Endodermal cell (in vitro differentiated cells): ENCODE results near the gene ARHGAP8. TPM values are rescaled to one million over a fixed set of nuclear protein-coding genes. Genes with fewer than 3 reads are reported as not detected.

Source experiments
- DNase-seq: peaks from one replicate; pipeline ENCODE4 v3.0.0-alpha.2; 2017
- H3K27ac ChIP-seq: 2 replicates; pipeline ENCODE4 v1.5.1; 2013; ENCODE audit warnings: mild to moderate bottlenecking, low read depth, low read length, moderate library complexity
- H3K27me3 ChIP-seq: 2 replicates; pipeline ENCODE4 v1.6.1; 2013; ENCODE audit warnings: mild to moderate bottlenecking, low read length, moderate library complexity; ENCODE audit not compliant: insufficient read depth, control insufficient read depth, poor library complexity, severe bottlenecking
- H3K36me3 ChIP-seq: 2 replicates; pipeline ENCODE4 v1.7.0; 2013; ENCODE audit warnings: mild to moderate bottlenecking, low read length, moderate library complexity; ENCODE audit not compliant: control insufficient read depth, insufficient read depth
- H3K4me1 ChIP-seq: one replicate; pipeline ENCODE4 v1.7.0; 2013; ENCODE audit warnings: low read length; ENCODE audit not compliant: control insufficient read depth, insufficient read depth
- H3K4me3 ChIP-seq: 2 replicates; pipeline ENCODE4 v1.5.1; 2013; ENCODE audit warnings: mild to moderate bottlenecking, low read length, moderate library complexity
- H3K9ac ChIP-seq: 2 replicates; pipeline ENCODE4 v1.6.1; 2013; ENCODE audit warnings: mild to moderate bottlenecking, low read length, moderate library complexity; ENCODE audit not compliant: poor library complexity, severe bottlenecking; ENCODE audit errors: extremely low read depth
- H3K9me3 ChIP-seq: 2 replicates; pipeline ENCODE4 v1.6.1; 2013; ENCODE audit warnings: mild to moderate bottlenecking, low read length, moderate library complexity; ENCODE audit not compliant: control insufficient read depth
- H3K27ac Mint-ChIP-seq: 2 replicates; pipeline ENCODE4 v1.8.0; 2020; ENCODE audit warnings: mixed read lengths
- H3K27me3 Mint-ChIP-seq: 2 replicates; pipeline ENCODE4 v1.8.0; 2021; ENCODE audit warnings: mild to moderate bottlenecking, mixed read lengths; ENCODE audit not compliant: insufficient read depth
- H3K36me3 Mint-ChIP-seq: 2 replicates; pipeline ENCODE4 v1.8.0; 2020; ENCODE audit warnings: low read depth, mixed read lengths
- H3K4me1 Mint-ChIP-seq: 2 replicates; pipeline ENCODE4 v1.8.0; 2020; ENCODE audit warnings: mixed read lengths
- H3K4me3 Mint-ChIP-seq: 2 replicates; pipeline ENCODE4 v1.8.0; 2020; ENCODE audit warnings: mild to moderate bottlenecking, moderate library complexity, mixed read lengths
- H3K9me3 Mint-ChIP-seq: 2 replicates; pipeline ENCODE4 v1.8.0; 2020; ENCODE audit warnings: mild to moderate bottlenecking, mixed read lengths
- WGBS, 2 experiments: methylation state at CpG; one replicate each; pipeline versions ENCODE4 v1.1.5 to v1.1.7; 2013; ENCODE audit warnings: missing lambda C conversion rate in 2 of 2, mixed read lengths in 1 of 2; ENCODE audit not compliant: insufficient coverage in 1 of 2, insufficient read length in 1 of 2; 5-methylcytosine and 5-hydroxymethylcytosine counted together
- total RNA-seq, 2 donors: library from RNA; stranded (reverse); fragmentation: NEBNext Ultra II Directional in 1 of 2; extraction: Animal tissue kit (Norgen Biotek cat#: 25700) in 1 of 2; gene quantifications; 2 replicates in 1 of 2; 3 replicates in 1 of 2; pipeline ENCODE4 v1.2.1, GENCODE V29; 2021
- TF ChIP-seq, protein P1 (sequence below): fragments of 200-600 bp; sonication (generic); conservative IDR thresholded peaks from 2 replicates; pipeline ENCODE4 v1.5.0; 2021; ENCODE audit warnings: antibody characterized with exemption, mild to moderate bottlenecking

Gene ARHGAP8
- total RNA-seq, 2 donors from 2014 or later = 45.2 to 51.3 TPM

DNA sequence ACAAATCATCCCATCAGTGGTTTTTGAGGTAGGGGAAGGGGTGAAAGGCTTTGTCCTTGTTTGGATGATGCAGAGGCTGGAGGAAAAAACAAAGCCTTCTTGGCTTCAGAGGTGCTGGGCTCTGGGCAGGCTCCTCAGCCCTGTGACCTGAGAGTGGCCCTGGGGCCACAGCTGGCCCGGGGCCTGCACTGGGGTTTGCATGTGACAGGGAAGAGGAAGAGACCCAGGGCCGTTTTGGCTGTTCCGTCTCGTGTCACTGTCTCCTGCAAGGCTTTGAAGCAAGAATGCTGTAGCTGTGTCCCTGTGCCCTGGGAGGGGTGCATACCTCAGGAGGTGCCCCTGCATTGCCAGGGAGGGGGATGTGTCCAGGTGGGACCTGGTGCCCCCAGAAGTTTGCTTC lies 12.6 kb downstream of the ARHGAP8 start:
- H3K36me3 ChIP-seq = no peaks in the 10 kb centered on the region
- Mint-ChIP-seq H3K27me3 (no peaks in the 10 kb centered on the region), H3K4me1 (no peaks in the 10 kb centered on the region), H3K27ac (no peak overlapping the region), H3K4me3 (no peak overlapping the region), H3K36me3 (peaks cover 36% of the 10 kb centered on the region), H3K9me3 (peaks cover 16% of the 10 kb centered on the region)
- no peaks in the 10 kb centered on the region for H3K27me3 ChIP-seq
- TF ChIP-seq, protein P1, sequence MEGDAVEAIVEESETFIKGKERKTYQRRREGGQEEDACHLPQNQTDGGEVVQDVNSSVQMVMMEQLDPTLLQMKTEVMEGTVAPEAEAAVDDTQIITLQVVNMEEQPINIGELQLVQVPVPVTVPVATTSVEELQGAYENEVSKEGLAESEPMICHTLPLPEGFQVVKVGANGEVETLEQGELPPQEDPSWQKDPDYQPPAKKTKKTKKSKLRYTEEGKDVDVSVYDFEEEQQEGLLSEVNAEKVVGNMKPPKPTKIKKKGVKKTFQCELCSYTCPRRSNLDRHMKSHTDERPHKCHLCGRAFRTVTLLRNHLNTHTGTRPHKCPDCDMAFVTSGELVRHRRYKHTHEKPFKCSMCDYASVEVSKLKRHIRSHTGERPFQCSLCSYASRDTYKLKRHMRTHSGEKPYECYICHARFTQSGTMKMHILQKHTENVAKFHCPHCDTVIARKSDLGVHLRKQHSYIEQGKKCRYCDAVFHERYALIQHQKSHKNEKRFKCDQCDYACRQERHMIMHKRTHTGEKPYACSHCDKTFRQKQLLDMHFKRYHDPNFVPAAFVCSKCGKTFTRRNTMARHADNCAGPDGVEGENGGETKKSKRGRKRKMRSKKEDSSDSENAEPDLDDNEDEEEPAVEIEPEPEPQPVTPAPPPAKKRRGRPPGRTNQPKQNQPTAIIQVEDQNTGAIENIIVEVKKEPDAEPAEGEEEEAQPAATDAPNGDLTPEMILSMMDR = no peak
- no peaks in the 10 kb centered on the region for H3K4me1 ChIP-seq
- DNase-seq = no peak
- no peak overlapping the region for H3K27ac ChIP-seq
- WGBS, 2 experiments = 91% methylated on average over 4 of the region's 4 CpGs; no CpG with 5 or more reads in 1 of the 2 experiments
- H3K9ac ChIP-seq = no peak overlapping the region
- H3K9me3 ChIP-seq = no peaks in the 10 kb centered on the region
- no peak overlapping the region for H3K4me3 ChIP-seq

DNA sequence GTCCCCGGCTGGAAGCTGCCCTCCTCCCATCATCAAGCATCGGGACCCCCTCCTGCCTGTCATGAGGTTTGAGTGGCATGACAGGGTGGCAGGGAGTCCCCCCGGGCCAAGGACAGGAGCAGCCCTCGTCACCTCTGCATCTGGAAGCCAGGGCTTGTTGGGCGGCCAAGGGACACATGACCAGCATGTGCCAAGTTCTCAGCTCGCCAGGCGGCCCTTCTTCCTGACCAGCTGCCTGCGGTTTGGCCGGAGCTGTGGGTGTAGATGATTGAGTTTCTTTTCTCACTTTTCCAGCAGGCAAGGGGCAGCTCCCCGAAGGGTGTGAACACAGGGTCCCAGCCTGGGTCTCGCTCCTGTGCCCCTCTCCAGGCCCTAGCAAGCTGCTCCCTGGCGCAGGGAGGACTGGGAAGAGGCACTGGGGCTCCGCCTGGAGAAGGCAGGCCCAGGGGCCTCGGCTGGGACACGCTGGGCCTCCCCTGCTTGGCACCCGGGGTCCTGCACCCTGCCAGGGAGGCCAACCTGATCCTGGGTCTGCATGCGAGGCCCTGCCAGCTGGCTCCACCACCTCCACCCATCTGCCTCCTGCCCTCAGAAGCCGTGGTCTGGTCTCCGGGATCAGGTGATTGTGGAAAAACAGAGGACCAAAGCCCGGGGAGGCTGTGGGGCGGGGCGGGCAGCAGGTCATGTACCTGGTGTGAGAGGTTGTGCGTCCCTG lies 13.4 kb downstream of the ARHGAP8 start:
- peaks cover 22% of the 10 kb centered on the region for H3K9me3 Mint-ChIP-seq
- TF ChIP-seq, protein P1 = no peak
- H3K27me3 ChIP-seq = no peaks in the 10 kb centered on the region
- H3K4me1 Mint-ChIP-seq = no peaks in the 10 kb centered on the region
- DNase-seq = no peak
- H3K9me3 ChIP-seq = no peaks in the 10 kb centered on the region
- H3K27ac ChIP-seq = no peak overlapping the region
- H3K4me3 ChIP-seq = no peak overlapping the region
- H3K27me3 Mint-ChIP-seq = no peaks in the 10 kb centered on the region
- peak overlapping the region; percentile 31 for H3K27ac Mint-ChIP-seq
- no peaks in the 10 kb centered on the region for H3K4me1 ChIP-seq
- H3K36me3 ChIP-seq = no peaks in the 10 kb centered on the region
- no peak overlapping the region for H3K4me3 Mint-ChIP-seq
- H3K36me3 Mint-ChIP-seq = peaks cover 43% of the 10 kb centered on the region
- H3K9ac ChIP-seq = no peak overlapping the region
- 88 to 93% methylated on average over 9 to 23 of the region's 23 CpGs for WGBS, 2 experiments

GRCh38 chr22:44773082-44773481 lies 20.7 kb downstream of the ARHGAP8 start:
- TF ChIP-seq, protein P1 = no peak
- no peak overlapping the region for H3K27ac ChIP-seq
- 92 to 100% methylated on average over 1 of the region's 1 CpG for WGBS, 2 experiments
- Mint-ChIP-seq H3K27me3 (no peaks in the 10 kb centered on the region), H3K4me1 (no peaks in the 10 kb centered on the region), H3K36me3 (peaks cover 48% of the 10 kb centered on the region), H3K9me3 (peaks cover 42% of the 10 kb centered on the region), H3K4me3 (no peak overlapping the region), H3K27ac (no peak overlapping the region)
- no peaks in the 10 kb centered on the region for H3K36me3 ChIP-seq
- peaks cover 16% of the 10 kb centered on the region for H3K9me3 ChIP-seq
- H3K27me3 ChIP-seq = no peaks in the 10 kb centered on the region
- peak overlapping the region; percentile 10 for H3K4me3 ChIP-seq
- DNase-seq = no peak
- H3K4me1 ChIP-seq = no peaks in the 10 kb centered on the region
- H3K9ac ChIP-seq = no peak overlapping the region
